ENCODE measurements around the gene BACH2. TPM values are rescaled to one million over a fixed set of nuclear protein-coding genes. Genes with fewer than 3 reads are reported as not detected.

BACH2 gene
- total and polyA plus RNA-seq, 7 experiments from 2014 or later: 24.8 to 193 (median 117) TPM

GRCh38 chr6:90098001-90098531 lies 198.6 kb downstream of the BACH2 start:
- peaks cover 0 to 59% of the 10 kb centered on the region in 2 donors for H3K4me1 ChIP-seq (ENCODE audit: control insufficient read depth in 2 of 2, insufficient read depth in 2 of 2, low read length in 2 of 2)
- CTCF ChIA-PET: interaction anchor here (0.7 to 1.5 kb wide), 5 partner anchors 21 to 318 kb away, joined by 3 to 4 read pairs (median 3); no protein-coding TSS in a partner anchor
- Mint-ChIP-seq H3K9me3 (peaks cover 0 to 7% (median 0%) of the 10 kb centered on the region in 11 donors), H3K27ac (peak overlapping the region in 8 of 9 donors; percentile 46 to 89 (median 78)), H3K36me3 (peaks cover 0 to 28% (median 18%) of the 10 kb centered on the region in 5 donors), H3K4me1 (peaks cover 49 to 97% (median 88%) of the 10 kb centered on the region in 7 donors), H3K4me3 (peak overlapping the region in 9 of 10 donors; percentile 4 to 71 (median 37)), H3K27me3 (peaks cover 0 to 4% (median 0%) of the 10 kb centered on the region in 5 donors)
- H3K9me3 ChIP-seq (ENCODE audit: control insufficient read depth in 2 of 3, low read length in 3 of 3): no peaks in the 10 kb centered on the region
- no peak overlapping the region for H3K4me3 ChIP-seq (ENCODE audit: low read length)
- intact Hi-C loops (cut with micrococcal nuclease): loop anchor here (1.0 to 5.0 kb wide), 5 partner anchors 13 to 379 kb away; no protein-coding TSS in a partner anchor
- peak in 4 of 9 donors; percentile 18 to 58 (median 28) for DNase-seq
- H3K27me3 ChIP-seq (ENCODE audit: control insufficient read depth in 2 of 2, insufficient read depth in 2 of 2, low read length in 2 of 2): no peaks in the 10 kb centered on the region
- H3K27ac ChIP-seq (ENCODE audit: low read depth, low read length): peak overlapping the region; percentile 4
- POLR2A ChIA-PET: interaction anchor here (0.6 to 1.8 kb wide), 9 partner anchors 10 to 273 kb away, joined by 3 to 6 read pairs (median 4); no protein-coding TSS in a partner anchor
- peak; percentile 72 for ATAC-seq
- no peaks in the 10 kb centered on the region for H3K36me3 ChIP-seq (ENCODE audit: control insufficient read depth in 2 of 3, insufficient read depth in 3 of 3, low read length in 3 of 3)

GRCh38 chr6:90097356-90097755 lies 199.3 kb downstream of the BACH2 start:
- Histone ChIP-seq H3K4me3 (ENCODE audit: low read length) (no peak overlapping the region), H3K9me3 (ENCODE audit: control insufficient read depth in 2 of 3, low read length in 3 of 3) (no peaks in the 10 kb centered on the region), H3K27ac (ENCODE audit: low read depth, low read length) (no peak overlapping the region), H3K36me3 (ENCODE audit: control insufficient read depth in 2 of 3, insufficient read depth in 3 of 3, low read length in 3 of 3) (no peaks in the 10 kb centered on the region), H3K27me3 (ENCODE audit: control insufficient read depth in 2 of 2, insufficient read depth in 2 of 2, low read length in 2 of 2) (no peaks in the 10 kb centered on the region), H3K4me1 (ENCODE audit: control insufficient read depth in 2 of 2, insufficient read depth in 2 of 2, low read length in 2 of 2) (peaks cover 0 to 59% of the 10 kb centered on the region in 2 donors)
- intact Hi-C loops (cut with micrococcal nuclease): loop anchor here in 1 of 2 donors (5.0 kb wide), 3 partner anchors 80 to 380 kb away; no protein-coding TSS in a partner anchor
- Mint-ChIP-seq H3K27me3 (peaks cover 0 to 4% (median 0%) of the 10 kb centered on the region in 5 donors), H3K4me1 (peaks cover 52 to 99% (median 90%) of the 10 kb centered on the region in 7 donors), H3K9me3 (peaks cover 0 to 5% (median 0%) of the 10 kb centered on the region in 11 donors), H3K4me3 (peak overlapping the region in 5 of 10 donors; percentile 46 to 82 (median 72)), H3K36me3 (peaks cover 0 to 29% (median 13%) of the 10 kb centered on the region in 5 donors), H3K27ac (peak overlapping the region in 8 of 9 donors; percentile 46 to 90 (median 82))
- ATAC-seq (no peak), DNase-seq (no peak)
- CTCF ChIA-PET: interaction anchor here (0.7 to 1.5 kb wide), 3 partner anchors 22 to 318 kb away, joined by 3 to 4 read pairs (median 3); no protein-coding TSS in a partner anchor
- POLR2A ChIA-PET: interaction anchor here (0.7 to 1.8 kb wide), 2 partner anchors 101 to 177 kb away, joined by 4 to 6 read pairs; no protein-coding TSS in a partner anchor

DNA sequence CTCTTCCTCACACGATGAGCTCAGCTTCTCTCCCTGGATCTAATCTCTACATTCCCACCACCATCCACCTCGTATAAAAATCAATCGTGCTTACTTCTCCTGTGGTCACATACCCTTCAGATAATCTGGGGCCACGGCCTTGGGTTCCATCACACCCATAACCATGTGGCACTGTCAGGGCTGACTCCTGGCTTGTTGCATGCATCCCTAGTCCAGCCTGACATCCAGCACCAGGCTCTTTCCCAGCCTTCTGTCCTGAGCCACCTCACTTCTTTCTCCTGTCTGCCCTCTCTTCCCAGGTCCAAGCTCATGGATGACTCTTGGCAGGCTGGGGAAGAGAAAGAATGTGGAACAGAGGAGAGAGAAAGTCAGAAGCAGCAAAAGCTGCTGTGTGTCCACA lies 199.8 kb downstream of the BACH2 start:
- H3K4me3 ChIP-seq (ENCODE audit: low read length): no peak overlapping the region
- POLR2A ChIA-PET: interaction anchor here (0.9 to 1.8 kb wide), 3 partner anchors 62 to 177 kb away, joined by 3 to 6 read pairs (median 3); no protein-coding TSS in a partner anchor
- peaks cover 0 to 5% (median 0%) of the 10 kb centered on the region in 11 donors for H3K9me3 Mint-ChIP-seq
- H3K4me1 ChIP-seq (ENCODE audit: control insufficient read depth in 2 of 2, insufficient read depth in 2 of 2, low read length in 2 of 2): peaks cover 0 to 59% of the 10 kb centered on the region in 2 donors
- peaks cover 0 to 29% (median 10%) of the 10 kb centered on the region in 5 donors for H3K36me3 Mint-ChIP-seq
- no peak for ATAC-seq
- H3K4me1 Mint-ChIP-seq: peaks cover 51 to 100% (median 96%) of the 10 kb centered on the region in 7 donors
- no peaks in the 10 kb centered on the region for H3K36me3 ChIP-seq (ENCODE audit: control insufficient read depth in 2 of 3, insufficient read depth in 3 of 3, low read length in 3 of 3)
- peak overlapping the region; percentile 1 to 82 (median 71) for H3K4me3 Mint-ChIP-seq
- intact Hi-C loops (cut with micrococcal nuclease): loop anchor here in 1 of 2 donors (5.0 kb wide), 3 partner anchors 80 to 380 kb away; no protein-coding TSS in a partner anchor
- peaks cover 0 to 4% (median 0%) of the 10 kb centered on the region in 5 donors for H3K27me3 Mint-ChIP-seq
- CTCF ChIA-PET: interaction anchor here (0.8 kb wide), 1 partner anchor 79 kb away, joined by 3 read pairs; no protein-coding TSS in a partner anchor
- H3K27ac Mint-ChIP-seq: peak overlapping the region in 8 of 9 donors; percentile 81 to 90 (median 84)
- no peaks in the 10 kb centered on the region for H3K9me3 ChIP-seq (ENCODE audit: control insufficient read depth in 2 of 3, low read length in 3 of 3)
- no peaks in the 10 kb centered on the region for H3K27me3 ChIP-seq (ENCODE audit: control insufficient read depth in 2 of 2, insufficient read depth in 2 of 2, low read length in 2 of 2)
- DNase-seq: no peak
- no peak overlapping the region for H3K27ac ChIP-seq (ENCODE audit: low read depth, low read length)

DNA sequence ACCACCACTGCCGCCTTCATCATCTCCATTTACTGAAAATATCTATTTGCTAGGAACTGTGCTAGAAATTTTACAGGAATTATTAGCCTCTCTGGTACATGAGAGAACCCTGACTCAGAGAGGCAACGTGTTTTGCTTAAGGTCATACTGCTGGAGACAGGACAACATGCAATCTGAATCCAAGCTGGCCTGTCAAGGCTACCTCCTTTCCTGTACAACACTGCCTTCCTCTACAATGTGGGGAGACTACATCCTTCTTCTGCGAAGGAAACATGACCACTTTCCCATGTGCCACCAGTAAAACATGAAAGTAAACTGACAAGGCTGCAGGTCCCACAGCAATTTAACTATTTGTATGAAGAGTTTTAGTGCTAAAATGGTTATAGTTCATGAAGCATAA lies 200.9 kb downstream of the BACH2 start:
- peak overlapping the region; percentile 3 to 90 (median 84) for H3K27ac Mint-ChIP-seq
- ATAC-seq: no peak
- intact Hi-C loops (cut with micrococcal nuclease): loop anchor here in 1 of 2 donors (1.0 to 5.0 kb wide), 5 partner anchors 11 to 382 kb away; no protein-coding TSS in a partner anchor

GRCh38 chr6:90095145-90095544 lies 201.5 kb downstream of the BACH2 start:
- Mint-ChIP-seq H3K27me3 (peaks cover 0 to 4% (median 0%) of the 10 kb centered on the region in 5 donors), H3K4me3 (peak overlapping the region in 9 of 10 donors; percentile 12 to 82 (median 72)), H3K27ac (peak overlapping the region in 8 of 9 donors; percentile 81 to 90 (median 84)), H3K36me3 (peaks cover 0 to 28% (median 0%) of the 10 kb centered on the region in 5 donors), H3K4me1 (peaks cover 58 to 100% (median 99%) of the 10 kb centered on the region in 7 donors), H3K9me3 (no peaks in the 10 kb centered on the region)
- DNase-seq (peak in 6 of 9 donors; percentile 43 to 64 (median 52)), ATAC-seq (peak; percentile 65)
- H3K4me1 ChIP-seq (ENCODE audit: control insufficient read depth in 2 of 2, insufficient read depth in 2 of 2, low read length in 2 of 2): peaks cover 0 to 58% of the 10 kb centered on the region in 2 donors
- H3K27me3 ChIP-seq (ENCODE audit: control insufficient read depth in 2 of 2, insufficient read depth in 2 of 2, low read length in 2 of 2): no peaks in the 10 kb centered on the region
- intact Hi-C loops (cut with micrococcal nuclease): loop anchor here in 1 of 2 donors (1.0 to 5.0 kb wide), 5 partner anchors 11 to 382 kb away; no protein-coding TSS in a partner anchor
- H3K36me3 ChIP-seq (ENCODE audit: control insufficient read depth in 2 of 3, insufficient read depth in 3 of 3, low read length in 3 of 3): no peaks in the 10 kb centered on the region
- H3K27ac ChIP-seq (ENCODE audit: low read depth, low read length): no peak overlapping the region
- ChIA-PET POLR2A (interaction anchor here (0.6 to 1.5 kb wide), 4 partner anchors 12 to 348 kb away, joined by 3 to 5 read pairs (median 4); no protein-coding TSS in a partner anchor), CTCF (interaction anchor here (1.1 to 1.5 kb wide), 2 partner anchors 9 to 11 kb away, joined by 4 to 5 read pairs; no protein-coding TSS in a partner anchor)
- H3K9me3 ChIP-seq (ENCODE audit: control insufficient read depth in 2 of 3, low read length in 3 of 3): no peaks in the 10 kb centered on the region
- H3K4me3 ChIP-seq (ENCODE audit: low read length): no peak overlapping the region

More for the DNA sequence above, 200.9 kb downstream of the BACH2 start:
- Mint-ChIP-seq H3K9me3 (peaks cover 0 to 4% (median 0%) of the 10 kb centered on the region in 11 donors), H3K36me3 (peaks cover 0 to 26% (median 5%) of the 10 kb centered on the region in 5 donors), H3K4me1 (peaks cover 56 to 100% (median 97%) of the 10 kb centered on the region in 7 donors), H3K27me3 (peaks cover 0 to 4% (median 0%) of the 10 kb centered on the region in 5 donors), H3K4me3 (peak overlapping the region; percentile 46 to 82 (median 71))
- Histone ChIP-seq H3K4me1 (ENCODE audit: control insufficient read depth in 2 of 2, insufficient read depth in 2 of 2, low read length in 2 of 2) (peaks cover 0 to 59% of the 10 kb centered on the region in 2 donors), H3K27me3 (ENCODE audit: control insufficient read depth in 2 of 2, insufficient read depth in 2 of 2, low read length in 2 of 2) (no peaks in the 10 kb centered on the region), H3K36me3 (ENCODE audit: control insufficient read depth in 2 of 3, insufficient read depth in 3 of 3, low read length in 3 of 3) (no peaks in the 10 kb centered on the region), H3K4me3 (ENCODE audit: low read length) (no peak overlapping the region), H3K27ac (ENCODE audit: low read depth, low read length) (no peak overlapping the region), H3K9me3 (ENCODE audit: control insufficient read depth in 2 of 3, low read length in 3 of 3) (no peaks in the 10 kb centered on the region)
- DNase-seq: no peak
- ChIA-PET CTCF (no interaction called here), POLR2A (interaction anchor here (0.9 to 1.5 kb wide), 4 partner anchors 16 to 140 kb away, joined by 3 read pairs; no protein-coding TSS in a partner anchor)

DNA sequence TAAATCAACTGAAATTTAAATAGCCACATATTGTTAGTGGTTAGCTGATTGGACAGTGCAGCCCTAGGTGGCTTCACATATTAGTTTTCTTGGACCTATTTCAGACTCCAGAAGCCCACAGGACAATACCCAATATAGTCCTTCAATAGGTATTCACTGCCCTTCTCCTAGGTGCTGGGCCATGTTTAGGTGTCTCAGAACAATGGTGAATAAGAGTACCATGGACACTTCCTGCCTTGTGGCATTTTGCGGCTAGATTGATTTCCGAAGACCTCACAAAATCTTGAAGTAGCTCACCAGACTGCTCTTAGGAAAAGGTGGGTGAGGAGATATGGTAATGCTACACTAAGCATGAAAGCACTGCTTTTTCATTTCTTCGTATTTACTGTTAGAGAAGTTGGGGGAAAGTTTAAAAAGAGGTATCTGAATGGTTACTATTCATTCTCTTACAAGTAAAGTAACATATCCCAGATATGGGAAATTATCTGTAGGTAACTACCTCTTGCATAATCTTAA lies 203.0 kb downstream of the BACH2 start:
- intact Hi-C loops (cut with micrococcal nuclease): loop anchor here in 1 of 2 donors (2.0 kb wide), 1 partner anchor 13 kb away; no protein-coding TSS in a partner anchor
- peaks cover 0 to 45% of the 10 kb centered on the region in 2 donors for H3K4me1 ChIP-seq (ENCODE audit: control insufficient read depth in 2 of 2, insufficient read depth in 2 of 2, low read length in 2 of 2)
- no peak for ATAC-seq
- H3K27me3 ChIP-seq (ENCODE audit: control insufficient read depth in 2 of 2, insufficient read depth in 2 of 2, low read length in 2 of 2): no peaks in the 10 kb centered on the region
- H3K27ac Mint-ChIP-seq: peak overlapping the region in 6 of 9 donors; percentile 30 to 84 (median 67)
- no peak overlapping the region for H3K27ac ChIP-seq (ENCODE audit: low read depth, low read length)
- H3K4me3 ChIP-seq (ENCODE audit: low read length): no peak overlapping the region
- no peaks in the 10 kb centered on the region for H3K9me3 ChIP-seq (ENCODE audit: control insufficient read depth in 2 of 3, low read length in 3 of 3)
- ChIA-PET CTCF (interaction anchor here (0.8 kb wide), 1 partner anchor 10 kb away, joined by 5 read pairs; no protein-coding TSS in a partner anchor), POLR2A (interaction anchor here (0.8 to 1.7 kb wide), 4 partner anchors 11 to 38 kb away, joined by 3 to 5 read pairs (median 4); no protein-coding TSS in a partner anchor)
- H3K36me3 ChIP-seq (ENCODE audit: control insufficient read depth in 2 of 3, insufficient read depth in 3 of 3, low read length in 3 of 3): peaks cover 0 to 5% (median 0%) of the 10 kb centered on the region in 3 experiments
- peaks cover 0 to 24% (median 0%) of the 10 kb centered on the region in 5 donors for H3K36me3 Mint-ChIP-seq
- peaks cover 54 to 100% (median 97%) of the 10 kb centered on the region in 7 donors for H3K4me1 Mint-ChIP-seq
- no peaks in the 10 kb centered on the region for H3K9me3 Mint-ChIP-seq
- peaks cover 0 to 4% (median 0%) of the 10 kb centered on the region in 5 donors for H3K27me3 Mint-ChIP-seq
- no peak for DNase-seq
- H3K4me3 Mint-ChIP-seq: peak overlapping the region in 4 of 10 donors; percentile 6 to 59 (median 12)

Data from naive thymus-derived CD4-positive, alpha-beta T cell (primary cell).